HFFc6 (cell line): ENCODE measurements around the gene CCDC91. TPM values are rescaled to one million over a fixed set of nuclear protein-coding genes. Genes with fewer than 3 reads are reported as not detected.

ENCODE experiments used
- DNase-seq: peaks from one replicate; pipeline ENCODE4 v3.0.0-alpha.2; 2018
- H3K27ac Mint-ChIP-seq: 2 replicates; pipeline ENCODE4 v1.8.0; 2020; ENCODE audit warnings: mild to moderate bottlenecking, mixed read lengths
- H3K27me3 Mint-ChIP-seq: 2 replicates; pipeline ENCODE4 v1.8.0; 2021; ENCODE audit warnings: mild to moderate bottlenecking, moderate library complexity, mixed read lengths; ENCODE audit not compliant: insufficient read depth
- H3K36me3 Mint-ChIP-seq: 2 replicates; pipeline ENCODE4 v1.8.0; 2021; ENCODE audit warnings: low read depth, mixed read lengths
- H3K4me1 Mint-ChIP-seq: 2 replicates; pipeline ENCODE4 v1.8.0; 2020; ENCODE audit warnings: low read depth, mixed read lengths
- H3K4me3 Mint-ChIP-seq: 2 replicates; pipeline ENCODE4 v1.8.0; 2020; ENCODE audit warnings: mild to moderate bottlenecking, moderate library complexity, mixed read lengths
- H3K9me3 Mint-ChIP-seq: 2 replicates; pipeline ENCODE4 v1.8.0; 2020; ENCODE audit warnings: mild to moderate bottlenecking, mixed read lengths
- CTCF ChIP-seq: fragments of 200-600 bp; sonication (generic); IDR thresholded peaks from 2 replicates; pipeline ENCODE4 v1.5.0; 2021; ENCODE audit warnings: antibody characterized with exemption, mild to moderate bottlenecking
- total RNA-seq, 6 experiments: library from RNA; stranded (reverse); fragmentation: NEBNext Ultra II Directional; extraction: Animal tissue kit (Norgen Biotek cat#: 25700); gene quantifications; 2 replicates in 1 of 6; 3 replicates in 5 of 6; pipeline ENCODE4 v1.2.3, GENCODE V29; 2021

Gene CCDC91
- total RNA-seq, 6 experiments from 2014 or later: 14.7 to 17.3 (median 16.7) TPM

- Mint-ChIP-seq H3K4me1 (0 out of 2 replicates have a peak, but pooled peaks cover 6% of the 10 kb centered on the region), H3K27ac (no peak overlapping the region), H3K27me3 (no peaks in the 10 kb centered on the region), H3K9me3 (no peaks in the 10 kb centered on the region), H3K36me3 (no peaks in the 10 kb centered on the region), H3K4me3 (no peak overlapping the region)
- no peak for TF ChIP-seq CTCF
- DNase-seq: no peak
Observed at GRCh38 chr12:28446031-28446430, 255.8 kb downstream of the CCDC91 start.

GRCh38 chr12:28453686-28454085, 263.4 kb downstream of the CCDC91 start:
- Mint-ChIP-seq H3K27ac (no peak overlapping the region), H3K27me3 (no peaks in the 10 kb centered on the region), H3K9me3 (no peaks in the 10 kb centered on the region), H3K4me1 (no peaks in the 10 kb centered on the region), H3K36me3 (no peaks in the 10 kb centered on the region), H3K4me3 (no peak overlapping the region)
- no peak for TF ChIP-seq CTCF
- DNase-seq: no peak

GRCh38 chr12:28456934-28457710, 266.9 kb downstream of the CCDC91 start:
- Mint-ChIP-seq H3K9me3 (no peaks in the 10 kb centered on the region), H3K27ac (no peak overlapping the region), H3K36me3 (no peaks in the 10 kb centered on the region), H3K4me3 (no peak overlapping the region), H3K27me3 (no peaks in the 10 kb centered on the region), H3K4me1 (no peaks in the 10 kb centered on the region)
- DNase-seq: no peak
- TF ChIP-seq CTCF: no peak

GRCh38 chr12:28457785-28458184, 267.5 kb downstream of the CCDC91 start:
- Mint-ChIP-seq H3K27ac (no peak overlapping the region), H3K4me1 (no peaks in the 10 kb centered on the region), H3K9me3 (no peaks in the 10 kb centered on the region), H3K27me3 (no peaks in the 10 kb centered on the region), H3K4me3 (no peak overlapping the region), H3K36me3 (no peaks in the 10 kb centered on the region)
- TF ChIP-seq CTCF: no peak
- no peak for DNase-seq

- H3K36me3 Mint-ChIP-seq: no peaks in the 10 kb centered on the region
- no peaks in the 10 kb centered on the region for H3K9me3 Mint-ChIP-seq
- H3K4me1 Mint-ChIP-seq: no peaks in the 10 kb centered on the region
- no peak for TF ChIP-seq CTCF
- no peak overlapping the region for H3K4me3 Mint-ChIP-seq
- no peak overlapping the region for H3K27ac Mint-ChIP-seq
- DNase-seq: no peak
- H3K27me3 Mint-ChIP-seq: no peaks in the 10 kb centered on the region
Observed at GRCh38 chr12:28459481-28459880, 269.2 kb downstream of the CCDC91 start.
